Epithelial cell of esophagus (primary cell): Measurements from ENCODE around the gene AKAP5.

Experiments used
- DNase-seq: peaks from one replicate; pipeline ENCODE4 v3.0.0; 2010; ENCODE audit warnings: low read depth
- H3K4me3 ChIP-seq: 2 replicates; pipeline ENCODE4 v1.5.1; 2011; ENCODE audit warnings: mild to moderate bottlenecking, low read length, control low read depth
- CTCF ChIP-seq: IDR thresholded peaks from 2 replicates; pipeline ENCODE4 v1.5.1; 2011; ENCODE audit warnings: low read depth, mild to moderate bottlenecking, low read length, control low read depth, inconsistent platforms; ENCODE audit not compliant: insufficient read depth; ENCODE audit errors: missing control alignments

The AKAP5 gene

GRCh38 chr14:64442300-64442988 is 22.9 kb upstream of the AKAP5 start:
- H3K4me3 ChIP-seq = no peak overlapping the region
- no peak for TF ChIP-seq CTCF
- no peak for DNase-seq

- no peak overlapping the region for H3K4me3 ChIP-seq
- TF ChIP-seq CTCF = no peak
- DNase-seq = no peak
Observed at GRCh38 chr14:64444140-64444539, 21.2 kb upstream of the AKAP5 start.

- peak; percentile 68 for DNase-seq
- no peak for TF ChIP-seq CTCF
- no peak overlapping the region for H3K4me3 ChIP-seq
Observed at GRCh38 chr14:64444984-64445845, 20.1 kb upstream of the AKAP5 start.

- TF ChIP-seq CTCF = no peak
- no peak for DNase-seq
- no peak overlapping the region for H3K4me3 ChIP-seq
Observed at GRCh38 chr14:64447876-64448670, 17.2 kb upstream of the AKAP5 start.

- TF ChIP-seq CTCF = no peak
- H3K4me3 ChIP-seq = no peak overlapping the region
- DNase-seq = no peak
Observed at GRCh38 chr14:64450255-64450654, 15.0 kb upstream of the AKAP5 start.

GRCh38 chr14:64454671-64455070 is 10.6 kb upstream of the AKAP5 start:
- H3K4me3 ChIP-seq = no peak overlapping the region
- no peak for TF ChIP-seq CTCF
- no peak for DNase-seq
